Measurements from ENCODE around the gene KCNMA1. TPM values are rescaled to one million over a fixed set of nuclear protein-coding genes. Genes with fewer than 3 reads are reported as not detected.

Gene KCNMA1
- polyA plus RNA-seq, 1 of the 3 experiments (the other 2 are of a cell fraction) = 107 TPM

DNA sequence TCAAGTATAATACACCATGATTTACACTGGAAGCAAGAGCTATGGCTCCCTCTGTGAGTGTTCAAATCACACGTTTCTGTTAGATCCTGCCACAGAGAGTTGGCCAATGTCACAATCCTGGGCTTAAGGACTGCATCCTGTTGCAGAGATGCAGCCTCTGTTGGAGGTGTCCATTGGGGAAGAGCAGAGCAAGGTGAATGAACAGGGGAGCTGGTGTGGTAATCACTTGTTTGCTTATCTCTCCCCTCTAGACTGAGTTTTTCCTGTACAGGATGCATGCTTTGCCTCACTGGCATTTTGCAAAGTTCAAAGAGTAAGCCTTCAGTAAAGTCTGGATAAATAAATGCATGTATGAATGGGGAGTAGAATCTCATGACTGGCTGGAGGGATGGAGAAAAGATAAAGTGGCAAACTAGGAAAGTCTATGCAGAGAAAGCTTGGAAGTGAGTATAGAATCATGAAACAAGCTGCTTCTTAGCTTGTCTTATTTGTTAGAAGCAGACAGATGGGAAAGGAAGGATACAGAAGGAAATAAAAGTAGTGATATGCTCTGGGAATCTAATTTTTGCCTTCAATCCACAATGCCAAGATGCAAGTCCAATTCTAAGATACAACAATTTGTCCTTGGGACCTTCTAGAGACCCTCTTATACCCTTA is 605.9 kb downstream of the KCNMA1 start (continued):
- TF ChIP-seq JUND (IDR thresholded peaks at IDR 0.05) (no peak), FOSL2 (IDR thresholded peaks at IDR 0.05; ENCODE audit: borderline replicate concordance, low read depth) (no peak), SIN3A (IDR thresholded peaks at IDR 0.05; ENCODE audit: borderline replicate concordance, low read depth, low read length) (no peak)

DNA sequence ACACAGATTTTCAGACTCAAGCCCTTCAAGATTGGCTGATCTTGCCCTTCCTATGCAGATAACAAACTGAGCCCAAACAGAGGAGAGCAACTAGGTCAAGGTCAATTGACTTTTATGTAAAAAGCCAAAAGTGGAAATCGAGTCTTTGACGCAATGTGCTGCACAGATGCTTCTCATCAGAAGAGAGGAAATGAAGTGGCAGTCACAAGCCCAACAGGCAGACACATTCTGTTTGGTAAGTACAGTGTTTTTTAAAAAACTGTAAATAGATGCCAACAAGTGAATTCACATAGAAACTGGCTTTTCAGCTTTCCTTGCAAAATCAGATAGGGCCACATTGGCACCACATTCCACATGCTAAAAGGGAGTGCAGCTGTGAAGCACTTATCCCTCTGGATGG is 606.6 kb downstream of the KCNMA1 start:
- H3K9me3 ChIP-seq = no peaks in the 10 kb centered on the region
- H3K4me3 ChIP-seq (ENCODE audit: low read depth in 2 of 2, low read length in 1 of 2) = no peak overlapping the region
- DNase-seq = no peak
- no peaks in the 10 kb centered on the region for H3K27me3 ChIP-seq (ENCODE audit: insufficient read depth)
- H3F3A ChIP-seq (replicated peaks; ENCODE audit: insufficient read depth) = no peaks in the 10 kb centered on the region
- 75% methylated on average over 2 of the region's 2 CpGs for WGBS (ENCODE audit: low lambda C conversion rate)
- TF ChIP-seq YY1 (IDR thresholded peaks at IDR 0.05; ENCODE audit: low read depth) (no peak), RCOR1 (IDR thresholded peaks at IDR 0.05; ENCODE audit: low read length) (no peak), GATA2 (CRISPR knock-in tag; IDR thresholded peaks at IDR 0.05) (no peak), MEF2A (IDR thresholded peaks at IDR 0.05; ENCODE audit: borderline replicate concordance, low read depth) (no peak), FOXM1 (IDR thresholded peaks at IDR 0.05; ENCODE audit: low read depth) (no peak)
- no peaks in the 10 kb centered on the region for H4K20me1 ChIP-seq (ENCODE audit: insufficient read depth)
- H3K4me2 ChIP-seq = no peak overlapping the region
- H3K9ac ChIP-seq = no peak overlapping the region
- no peaks in the 10 kb centered on the region for H3K79me2 ChIP-seq (ENCODE audit: insufficient read depth)
- POLR2A ChIA-PET = no interaction called here
- no peaks in the 10 kb centered on the region for H3K9me2 ChIP-seq
- H3K4me1 ChIP-seq (ENCODE audit: control insufficient read depth in 1 of 2, insufficient read depth in 2 of 2, low read depth in 1 of 2, low read length in 1 of 2) = peaks cover 0 to 50% of the 10 kb centered on the region in 2 experiments; a peak in 2 of 4 replicates
- H3K36me3 ChIP-seq (replicated peaks in 1 of 2; ENCODE audit: control insufficient read depth in 1 of 2, insufficient read depth in 2 of 2, low read length in 1 of 2) = peaks cover 0 to 28% of the 10 kb centered on the region in 2 experiments
- peak overlapping the region in 1 of 2 experiments; percentile 92; a peak in 2 of 4 replicates for H3K27ac ChIP-seq (ENCODE audit: low read depth in 2 of 2, low read length in 1 of 2)
- no peak overlapping the region for H2AFZ ChIP-seq (ENCODE audit: low read depth)
- CTCF ChIA-PET = interaction anchor here (1.0 kb wide), 1 partner anchor 78 kb away, joined by 3 read pairs; no protein-coding TSS in a partner anchor

DNA sequence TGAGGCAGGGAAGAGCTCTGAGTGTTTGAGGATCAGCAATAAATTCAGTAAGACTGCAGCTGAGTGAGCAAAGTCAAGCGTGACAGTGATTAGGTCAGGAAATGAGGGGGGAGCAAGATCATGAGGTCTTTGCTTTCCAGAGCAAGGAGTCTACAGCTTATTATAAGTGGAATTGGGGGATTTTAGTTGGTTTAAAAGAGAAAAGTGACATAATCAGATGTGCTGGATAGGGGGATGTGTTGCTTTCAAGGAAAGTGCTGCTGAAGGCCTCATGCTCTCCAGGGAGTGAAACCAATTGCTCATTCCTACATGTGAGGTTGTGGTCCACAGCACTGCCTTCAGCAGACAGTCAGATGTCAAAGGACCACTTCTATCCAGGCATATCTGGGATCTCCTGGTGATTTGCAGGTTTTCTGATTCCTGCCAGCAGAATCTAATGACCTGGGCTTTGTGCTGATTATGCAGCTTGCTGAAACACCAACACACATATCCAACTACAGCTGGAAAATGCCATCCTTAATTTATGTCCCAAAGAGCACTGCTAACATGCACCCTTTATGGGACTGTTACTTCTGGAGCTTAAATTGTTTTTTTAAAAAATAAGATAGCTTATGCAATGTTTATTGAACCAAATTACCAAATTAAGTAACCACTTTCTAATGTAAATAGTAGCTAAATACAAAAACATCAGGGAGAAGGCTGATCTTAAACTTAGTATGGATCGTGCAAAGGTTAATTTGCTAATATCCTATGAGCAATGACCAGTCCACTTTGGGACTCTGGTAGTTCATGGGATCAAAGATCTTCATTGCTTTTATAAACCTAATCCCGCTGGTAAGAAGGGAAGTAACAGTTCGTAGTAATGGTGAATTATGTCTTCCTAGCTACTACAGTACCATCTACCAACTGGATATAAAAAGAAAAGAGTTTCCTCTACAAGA is 607.6 kb downstream of the KCNMA1 start:
- H3K36me3 ChIP-seq (replicated peaks in 1 of 2; ENCODE audit: control insufficient read depth in 1 of 2, insufficient read depth in 2 of 2, low read length in 1 of 2) = peaks cover 0 to 28% of the 10 kb centered on the region in 2 experiments
- no peaks in the 10 kb centered on the region for H3F3A ChIP-seq (replicated peaks; ENCODE audit: insufficient read depth)
- H3K9ac ChIP-seq = no peak overlapping the region
- DNase-seq = no peak
- H3K27ac ChIP-seq (ENCODE audit: low read depth in 2 of 2, low read length in 1 of 2) = peak overlapping the region in 1 of 2 experiments; percentile 92; a peak in 2 of 4 replicates
- peaks cover 0 to 48% of the 10 kb centered on the region in 2 experiments; a peak in 2 of 4 replicates for H3K4me1 ChIP-seq (ENCODE audit: control insufficient read depth in 1 of 2, insufficient read depth in 2 of 2, low read depth in 1 of 2, low read length in 1 of 2)
- H2AFZ ChIP-seq (ENCODE audit: low read depth) = no peak overlapping the region
- H3K9me2 ChIP-seq = no peaks in the 10 kb centered on the region
- no peaks in the 10 kb centered on the region for H4K20me1 ChIP-seq (ENCODE audit: insufficient read depth)
- H3K79me2 ChIP-seq (ENCODE audit: insufficient read depth) = no peaks in the 10 kb centered on the region
- H3K4me3 ChIP-seq (ENCODE audit: low read depth in 2 of 2, low read length in 1 of 2) = no peak overlapping the region
- H3K9me3 ChIP-seq = no peaks in the 10 kb centered on the region
- H3K4me2 ChIP-seq = no peak overlapping the region
- CTCF ChIA-PET = interaction anchor here (1.0 to 3.5 kb wide), 5 partner anchors 7 to 77 kb away, joined by 3 to 15 read pairs (median 5); no protein-coding TSS in a partner anchor
- TF ChIP-seq TCF12 (IDR thresholded peaks at IDR 0.05) (no peak), ELF1 (IDR thresholded peaks at IDR 0.05) (no peak), SIN3A (IDR thresholded peaks at IDR 0.05; ENCODE audit: borderline replicate concordance, low read depth, low read length) (no peak), USF2 (IDR thresholded peaks at IDR 0.05; ENCODE audit: borderline replicate concordance, low read depth, low read length) (no peak), POLR2AphosphoS5 (IDR thresholded peaks at IDR 0.05; ENCODE audit: low read depth, low read length) (no peak), YY1 (IDR thresholded peaks at IDR 0.05; ENCODE audit: low read depth) (no peak)
- whole genome bisulfite sequencing (ENCODE audit: low lambda C conversion rate) = 86% methylated on average over 4 of the region's 4 CpGs
- POLR2A ChIA-PET = no interaction called here
- H3K27me3 ChIP-seq (ENCODE audit: insufficient read depth) = no peaks in the 10 kb centered on the region

All from SK-N-SH (cell line).